T-cell (primary cell): ENCODE data around the gene DYNC1I1. TPM values are rescaled to one million over a fixed set of nuclear protein-coding genes. Genes with fewer than 3 reads are reported as not detected.

ENCODE experiments used
- ATAC-seq, 4 experiments: fragments of 200-7000 bp in 3 of 4; fragments of 150-1000 bp in 1 of 4; cut with Tn5 transposase; replicated peaks in 1 of 4; 1 replicate in 3 of 4; 2 replicates in 1 of 4; pipeline ENCODE4 v1.10.0; 2021; ENCODE audit warnings: moderate library complexity in 3 of 4, mild to moderate bottlenecking in 2 of 4, moderate number of reproducible peaks in 1 of 4
- CTCF ChIA-PET, 2 donors: fragments of 300-600 bp; sonication (Branson Sonifier 250); formaldehyde crosslinking; loops; one replicate each; lab custom pipeline; 2022; ENCODE audit warnings: antibody characterized with exemption in 2 of 2; lab: Charles Lee
- POLR2A ChIA-PET, 2 donors: fragments of 300-600 bp; sonication (Branson Sonifier 250); formaldehyde crosslinking; loops; one replicate each; lab custom pipeline; 2022; ENCODE audit warnings: antibody characterized with exemption in 2 of 2; lab: Charles Lee
- DNase-seq, 35 experiments: peaks; one replicate each; pipeline versions ENCODE4 v3.0.0 to v3.0.0-alpha.2; 2013 to 2023
- H3K27ac ChIP-seq: one replicate; pipeline ENCODE4 v1.5.1; 2013; ENCODE audit warnings: low read length
- H3K27me3 ChIP-seq, 2 experiments: replicated peaks in 1 of 2; 1 replicate in 1 of 2; 2 replicates in 1 of 2; pipeline versions ENCODE4 v1.6.1 to v1.7.0; 2013; ENCODE audit warnings: low read length in 1 of 2, mixed read lengths in 1 of 2; ENCODE audit not compliant: control insufficient read depth in 2 of 2, insufficient read depth in 2 of 2; ENCODE audit errors: extremely low read depth in 1 of 2
- H3K36me3 ChIP-seq, 2 donors: 1 replicate in 1 of 2; 2 replicates in 1 of 2; pipeline versions ENCODE4 v1.6.1 to v1.7.0; 2013; ENCODE audit warnings: low read length in 1 of 2; ENCODE audit not compliant: control insufficient read depth in 2 of 2, insufficient read depth in 1 of 2; ENCODE audit errors: extremely low read depth in 1 of 2
- H3K4me1 ChIP-seq, 2 experiments: 1 replicate in 1 of 2; 2 replicates in 1 of 2; pipeline versions ENCODE4 v1.6.1 to v1.7.0; 2013; ENCODE audit warnings: low read length in 2 of 2, mixed read lengths in 1 of 2; ENCODE audit not compliant: insufficient read depth in 2 of 2, control insufficient read depth in 1 of 2; ENCODE audit errors: extremely low read depth in 1 of 2
- H3K4me3 ChIP-seq, 2 donors: 1 replicate in 1 of 2; 2 replicates in 1 of 2; pipeline versions ENCODE4 v1.5.1 to v1.7.0; 2013; ENCODE audit warnings: mild to moderate bottlenecking in 2 of 2, low read length in 1 of 2, moderate library complexity in 1 of 2; ENCODE audit not compliant: control insufficient read depth in 1 of 2; ENCODE audit errors: extremely low read depth in 1 of 2
- H3K9me3 ChIP-seq: 2 replicates; pipeline ENCODE4 v1.7.0; 2013
- H3K27ac Mint-ChIP-seq, 2 donors: one replicate each; pipeline ENCODE4 v1.8.0; 2020 to 2021; ENCODE audit warnings: mild to moderate bottlenecking in 2 of 2, mixed read lengths in 2 of 2
- H3K27me3 Mint-ChIP-seq, 2 donors: one replicate each; pipeline ENCODE4 v1.8.0; 2021 to 2022; ENCODE audit warnings: mixed read lengths in 2 of 2
- H3K36me3 Mint-ChIP-seq: one replicate; pipeline ENCODE4 v1.8.0; 2021; ENCODE audit warnings: mixed read lengths
- H3K4me1 Mint-ChIP-seq, 3 donors: one replicate each; pipeline ENCODE4 v1.8.0; 2020 to 2022; ENCODE audit warnings: mixed read lengths in 3 of 3, mild to moderate bottlenecking in 1 of 3
- H3K4me3 Mint-ChIP-seq, 3 donors: one replicate each; pipeline ENCODE4 v1.8.0; 2020 to 2022; ENCODE audit warnings: mild to moderate bottlenecking in 3 of 3, mixed read lengths in 3 of 3, moderate library complexity in 3 of 3
- H3K9me3 Mint-ChIP-seq, 3 donors: one replicate each; pipeline ENCODE4 v1.8.0; 2020 to 2022; ENCODE audit warnings: mixed read lengths in 3 of 3
- WGBS: methylation state at CpG from one replicate; pipeline ENCODE4 v1.1.5; 2013; ENCODE audit warnings: missing lambda C conversion rate; ENCODE audit not compliant: insufficient coverage; 5-methylcytosine and 5-hydroxymethylcytosine counted together
- total RNA-seq, 35 experiments: library from RNA in 6 of 35; stranded (reverse) in 6 of 35; fragments of 120-200 nt in 1 of 35; gene quantifications; one replicate each; pipeline versions ENCODE4 v1.2.1 to v1.2.4 and lab custom pipeline; 2013 to 2026

Gene DYNC1I1
- total RNA-seq, 5 donors from 2014 or later (not counting 1 experiment from before 2014, with no cell fraction given): 0.16 TPM; not detected in 4

GRCh38 chr7:95811846-95812445 is 39.6 kb downstream of the DYNC1I1 start:
- Mint-ChIP-seq H3K4me1 (no peaks in the 10 kb centered on the region), H3K27ac (no peak overlapping the region), H3K4me3 (no peak overlapping the region), H3K9me3 (no peaks in the 10 kb centered on the region), H3K36me3 (no peaks in the 10 kb centered on the region), H3K27me3 (peaks cover 0 to 5% of the 10 kb centered on the region in 2 donors)
- H3K4me1 ChIP-seq: no peaks in the 10 kb centered on the region
- no CpG with 5 or more reads among the region's 5 CpGs for WGBS
- ATAC-seq (no peak), DNase-seq (no peak)
- no peak overlapping the region for H3K4me3 ChIP-seq
- no peaks in the 10 kb centered on the region for H3K9me3 ChIP-seq
- ChIA-PET POLR2A (interaction anchor here in 1 of 2 donors (0.6 kb wide), 1 partner anchor 1754 kb away, joined by 5 read pairs; no protein-coding TSS in a partner anchor), CTCF (no interaction called here)
- H3K27ac ChIP-seq: no peak overlapping the region
- no peaks in the 10 kb centered on the region for H3K27me3 ChIP-seq
- H3K36me3 ChIP-seq: no peaks in the 10 kb centered on the region

GRCh38 chr7:95814721-95815120 is 42.4 kb downstream of the DYNC1I1 start:
- no peaks in the 10 kb centered on the region for H3K9me3 Mint-ChIP-seq

GRCh38 chr7:95817866-95818640 is 45.7 kb downstream of the DYNC1I1 start:
- Histone ChIP-seq H3K36me3 (no peaks in the 10 kb centered on the region), H3K9me3 (no peaks in the 10 kb centered on the region), H3K4me3 (no peak overlapping the region), H3K27me3 (no peaks in the 10 kb centered on the region), H3K4me1 (no peaks in the 10 kb centered on the region), H3K27ac (no peak overlapping the region)
- ChIA-PET POLR2A (no interaction called here), CTCF (no interaction called here)
- no peak overlapping the region for H3K27ac Mint-ChIP-seq
- no peak for ATAC-seq
- no peak for DNase-seq
- H3K36me3 Mint-ChIP-seq: no peaks in the 10 kb centered on the region
- no peaks in the 10 kb centered on the region for H3K4me1 Mint-ChIP-seq
- H3K4me3 Mint-ChIP-seq: no peak overlapping the region
- 60% methylated on average over 1 of the region's 6 CpGs for WGBS
- no peaks in the 10 kb centered on the region for H3K9me3 Mint-ChIP-seq
- H3K27me3 Mint-ChIP-seq: no peaks in the 10 kb centered on the region

More at GRCh38 chr7:95814721-95815120, 42.4 kb downstream of the DYNC1I1 start:
- H3K36me3 Mint-ChIP-seq: no peaks in the 10 kb centered on the region
- Histone ChIP-seq H3K36me3 (no peaks in the 10 kb centered on the region), H3K27me3 (no peaks in the 10 kb centered on the region), H3K9me3 (no peaks in the 10 kb centered on the region), H3K4me3 (no peak overlapping the region), H3K27ac (no peak overlapping the region), H3K4me1 (no peaks in the 10 kb centered on the region)
- POLR2A ChIA-PET: no interaction called here
- no peaks in the 10 kb centered on the region for H3K4me1 Mint-ChIP-seq
- no peaks in the 10 kb centered on the region for H3K27me3 Mint-ChIP-seq
- DNase-seq: no peak
- no peak overlapping the region for H3K4me3 Mint-ChIP-seq
- no peak for ATAC-seq
- H3K27ac Mint-ChIP-seq: no peak overlapping the region
- CTCF ChIA-PET: no interaction called here
- WGBS: 71% methylated on average over 1 of the region's 3 CpGs

- WGBS: no CpG with 5 or more reads among the region's 7 CpGs
Observed at GRCh38 chr7:95820778-95821177, 48.4 kb downstream of the DYNC1I1 start.

GRCh38 chr7:95822717-95823116 is 50.4 kb downstream of the DYNC1I1 start:
- Histone ChIP-seq H3K4me3 (no peak overlapping the region), H3K4me1 (no peaks in the 10 kb centered on the region), H3K27ac (no peak overlapping the region), H3K36me3 (no peaks in the 10 kb centered on the region), H3K27me3 (no peaks in the 10 kb centered on the region), H3K9me3 (no peaks in the 10 kb centered on the region)
- no peaks in the 10 kb centered on the region for H3K36me3 Mint-ChIP-seq
- ChIA-PET POLR2A (no interaction called here), CTCF (no interaction called here)
- no peak overlapping the region for H3K27ac Mint-ChIP-seq
- no peaks in the 10 kb centered on the region for H3K27me3 Mint-ChIP-seq
- DNase-seq: no peak
- no peak for ATAC-seq
- H3K4me1 Mint-ChIP-seq: no peaks in the 10 kb centered on the region
- H3K4me3 Mint-ChIP-seq: no peak overlapping the region
- no CpG with 5 or more reads among the region's 3 CpGs for WGBS
- no peaks in the 10 kb centered on the region for H3K9me3 Mint-ChIP-seq

More at GRCh38 chr7:95820778-95821177, 48.4 kb downstream of the DYNC1I1 start:
- Mint-ChIP-seq H3K27ac (no peak overlapping the region), H3K36me3 (no peaks in the 10 kb centered on the region), H3K27me3 (no peaks in the 10 kb centered on the region), H3K9me3 (no peaks in the 10 kb centered on the region), H3K4me1 (no peaks in the 10 kb centered on the region), H3K4me3 (no peak overlapping the region)
- POLR2A ChIA-PET: no interaction called here
- ATAC-seq (no peak), DNase-seq (no peak)
- H3K27me3 ChIP-seq: no peaks in the 10 kb centered on the region
- CTCF ChIA-PET: no interaction called here
- no peaks in the 10 kb centered on the region for H3K9me3 ChIP-seq
- no peak overlapping the region for H3K27ac ChIP-seq
- no peak overlapping the region for H3K4me3 ChIP-seq
- H3K4me1 ChIP-seq: no peaks in the 10 kb centered on the region
- H3K36me3 ChIP-seq: no peaks in the 10 kb centered on the region

- Mint-ChIP-seq H3K27me3 (no peaks in the 10 kb centered on the region), H3K27ac (no peak overlapping the region), H3K36me3 (no peaks in the 10 kb centered on the region), H3K4me3 (no peak overlapping the region), H3K4me1 (no peaks in the 10 kb centered on the region), H3K9me3 (no peaks in the 10 kb centered on the region)
- no peak for DNase-seq
- CTCF ChIA-PET: no interaction called here
- POLR2A ChIA-PET: no interaction called here
- Histone ChIP-seq H3K4me1 (no peaks in the 10 kb centered on the region), H3K27me3 (no peaks in the 10 kb centered on the region), H3K36me3 (no peaks in the 10 kb centered on the region), H3K4me3 (no peak overlapping the region), H3K27ac (no peak overlapping the region), H3K9me3 (no peaks in the 10 kb centered on the region)
- WGBS: 86% methylated on average over 5 of the region's 5 CpGs
- no peak for ATAC-seq
Observed at GRCh38 chr7:95824616-95825015, 52.3 kb downstream of the DYNC1I1 start.
